WTC11 (cell line): Measurements from ENCODE around the gene SCGB1D2. TPM values are rescaled to one million over a fixed set of nuclear protein-coding genes. Genes with fewer than 3 reads are reported as not detected.

Experiments used
- ATAC-seq: fragments of 200-7000 bp; cut with Tn5 transposase; 2 replicates; pipeline ENCODE4 v1.10.0; 2021; ENCODE audit warnings: mild to moderate bottlenecking, moderate library complexity
- CTCF ChIA-PET: fragments of 300-600 bp; sonication (Branson Sonifier 250); formaldehyde crosslinking; loops from one replicate; lab custom pipeline; 2021; ENCODE audit warnings: antibody characterized with exemption; lab: Charles Lee
- POLR2A ChIA-PET: fragments of 350-600 bp; sonication (Branson Sonifier 250); formaldehyde crosslinking; loops from one replicate; lab custom pipeline; 2021; ENCODE audit warnings: antibody characterized with exemption; lab: Charles Lee
- DNase-seq: peaks from one replicate; pipeline ENCODE4 v3.0.0; 2021; ENCODE audit warnings: low spot score
- H3K27ac Mint-ChIP-seq: 2 replicates; pipeline ENCODE4 v1.8.0; 2021; ENCODE audit warnings: mixed read lengths
- H3K27me3 Mint-ChIP-seq: 2 replicates; pipeline ENCODE4 v1.8.0; 2021; ENCODE audit warnings: low read depth, mild to moderate bottlenecking, moderate library complexity, mixed read lengths
- H3K36me3 Mint-ChIP-seq: 2 replicates; pipeline ENCODE4 v1.8.0; 2021; ENCODE audit warnings: mixed read lengths
- H3K4me1 Mint-ChIP-seq: 2 replicates; pipeline ENCODE4 v1.8.0; 2022; ENCODE audit warnings: mixed read lengths
- H3K4me3 Mint-ChIP-seq: 2 replicates; pipeline ENCODE4 v1.8.0; 2021; ENCODE audit warnings: mild to moderate bottlenecking, moderate library complexity, mixed read lengths
- H3K9me3 Mint-ChIP-seq: 2 replicates; pipeline ENCODE4 v1.8.0; 2021; ENCODE audit warnings: mixed read lengths
- CBFB ChIP-seq: sonication (generic); formaldehyde crosslinking; IDR thresholded peaks from 2 replicates; pipeline ENCODE4 v1.8.1; 2022; ENCODE audit warnings: mild to moderate bottlenecking, low read depth, missing genetic modification reagents
- HMGA2 ChIP-seq: fragments of 250-450 bp; sonication (Bioruptor Pico); IDR thresholded peaks from 2 replicates; pipeline ENCODE4 v1.4.0; 2021; ENCODE audit warnings: mild to moderate bottlenecking, moderate library complexity
- SP1 ChIP-seq: sonication (generic); formaldehyde crosslinking; conservative IDR thresholded peaks from 2 replicates; pipeline ENCODE4 v1.8.1; 2022; ENCODE audit warnings: missing genetic modification reagents
- TCF7 ChIP-seq: sonication (generic); formaldehyde crosslinking; IDR thresholded peaks from 2 replicates; pipeline ENCODE4 v1.8.0; 2022; ENCODE audit warnings: mild to moderate bottlenecking, low read depth, missing genetic modification reagents, moderate library complexity
- TP53 ChIP-seq: sonication (generic); formaldehyde crosslinking; IDR thresholded peaks from 2 replicates; pipeline ENCODE4 v1.8.1; 2023; ENCODE audit warnings: mild to moderate bottlenecking, missing genetic modification reagents
- ZNF138 ChIP-seq: sonication (generic); formaldehyde crosslinking; conservative IDR thresholded peaks from 2 replicates; pipeline ENCODE4 v1.8.1; 2022; ENCODE audit warnings: mild to moderate bottlenecking, moderate library complexity, missing genetic modification reagents
- ZNF263 ChIP-seq: sonication (generic); formaldehyde crosslinking; IDR thresholded peaks from 2 replicates; pipeline ENCODE4 v1.8.1; 2022; ENCODE audit warnings: low read depth, mild to moderate bottlenecking, moderate library complexity, missing genetic modification reagents
- ZNF396 ChIP-seq: fragments of 250-450 bp; sonication (Bioruptor Pico); IDR thresholded peaks from 2 replicates; pipeline ENCODE4 v1.8.0; 2021; ENCODE audit warnings: mild to moderate bottlenecking, moderate library complexity, borderline replicate concordance
- ZNF416 ChIP-seq: fragments of 250-450 bp; sonication (Bioruptor Pico); IDR thresholded peaks from 2 replicates; pipeline ENCODE4 v1.9.0; 2021; ENCODE audit warnings: mild to moderate bottlenecking, inconsistent platforms
- total RNA-seq: library from RNA; stranded (reverse); gene quantifications from 3 replicates; pipeline ENCODE4 v1.2.3, GENCODE V29; 2021
- TF ChIP-seq, protein P1 (sequence below): sonication (generic); formaldehyde crosslinking; IDR thresholded peaks from 2 replicates; pipeline ENCODE4 v1.8.0; 2023; ENCODE audit warnings: missing genetic modification reagents
- TF ChIP-seq, protein P2 (sequence below): sonication (generic); formaldehyde crosslinking; conservative IDR thresholded peaks from 2 replicates; pipeline ENCODE4 v1.8.1; 2023; ENCODE audit warnings: mild to moderate bottlenecking, low read depth, missing genetic modification reagents, moderate library complexity
- TF ChIP-seq, protein P3 (sequence below): fragments of 250-450 bp; sonication (Bioruptor Pico); IDR thresholded peaks from 2 replicates; pipeline ENCODE4 v1.8.0; 2021; ENCODE audit warnings: mild to moderate bottlenecking
- TF ChIP-seq, protein P4 (sequence below): fragments of 250-450 bp; sonication (Bioruptor Pico); IDR thresholded peaks from 2 replicates; pipeline ENCODE4 v1.9.0; 2021; ENCODE audit warnings: moderate library complexity, mild to moderate bottlenecking, inconsistent platforms, borderline replicate concordance
- TF ChIP-seq, protein P5 (sequence below): sonication (generic); formaldehyde crosslinking; IDR thresholded peaks from 2 replicates; pipeline ENCODE4 v1.8.0; 2022; ENCODE audit warnings: mild to moderate bottlenecking, missing genetic modification reagents
- TF ChIP-seq, protein P6 (sequence below): sonication (generic); formaldehyde crosslinking; IDR thresholded peaks from 2 replicates; pipeline ENCODE4 v1.8.0; 2022; ENCODE audit warnings: missing genetic modification reagents
- TF ChIP-seq, protein P7 (sequence below): sonication (generic); formaldehyde crosslinking; IDR thresholded peaks from 2 replicates; pipeline ENCODE4 v1.8.1; 2023; ENCODE audit warnings: mild to moderate bottlenecking, missing genetic modification reagents, borderline replicate concordance
- TF ChIP-seq, protein P8 (sequence below): fragments of 200-600 bp; IDR thresholded peaks from 2 replicates; pipeline ENCODE4 v1.8.0; 2022; ENCODE audit warnings: antibody characterized with exemption

SCGB1D2 gene
- total RNA-seq, 1 experiment from 2014 or later, result not detected

DNA sequence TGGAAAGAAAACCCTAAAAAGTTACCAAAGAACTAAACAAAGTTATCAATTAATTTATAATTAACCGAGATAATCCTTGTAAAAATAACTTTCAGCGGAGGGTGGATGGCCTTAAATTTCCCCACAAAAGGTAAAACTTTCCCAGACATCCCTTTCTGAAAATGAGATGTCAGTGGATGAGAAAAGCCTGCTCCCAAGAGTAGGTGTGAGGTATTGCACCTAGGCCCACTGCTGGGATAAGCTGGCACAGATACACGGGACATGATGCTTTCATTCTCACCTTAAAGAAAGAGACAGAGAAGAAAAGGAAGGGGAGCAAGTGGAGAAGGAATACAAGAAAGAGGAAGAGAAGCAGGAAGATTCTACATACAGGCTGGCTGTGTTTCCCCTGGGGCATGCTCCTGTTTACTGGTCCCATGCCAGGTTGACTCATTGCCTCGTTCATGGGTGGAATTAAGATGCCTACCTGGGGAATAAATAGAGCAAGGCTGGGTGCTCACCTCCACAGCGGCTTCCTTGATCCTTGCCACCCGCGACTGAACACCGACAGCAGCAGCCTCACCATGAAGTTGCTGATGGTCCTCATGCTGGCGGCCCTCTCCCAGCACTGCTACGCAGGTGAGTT lies 27.7 kb downstream of the SCGB1D2 start, which contains the start of gene SCGB2A2:
TSS of gene SCGB2A2 (plus strand) at position 505 of the 625 bp plus-strand sequence. CDS start at position 564, 59 bp downstream.
- no peaks in the 10 kb centered on the region for H3K27me3 Mint-ChIP-seq
- ATAC-seq, result peak; percentile 71; the same call in 1 of the 2 replicates

DNA sequence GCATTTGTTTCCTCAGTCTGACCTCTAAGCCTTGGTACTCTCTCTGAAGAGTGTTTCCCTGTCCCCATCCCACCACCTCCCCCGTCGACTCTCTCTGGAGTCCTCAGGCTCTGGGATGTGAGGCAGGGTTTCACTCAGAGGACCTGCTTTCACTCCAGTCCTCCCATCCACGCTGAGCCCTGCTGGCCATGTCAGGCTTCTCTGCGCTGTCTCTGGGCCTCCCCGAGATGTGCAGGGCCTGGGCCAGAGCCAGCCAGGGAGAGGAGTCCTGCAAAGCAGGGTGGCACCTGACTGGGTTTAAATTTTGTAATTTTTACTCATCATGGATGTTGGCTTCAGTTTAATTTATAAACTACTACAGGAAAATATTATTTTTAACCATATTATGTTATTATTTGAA lies 31.2 kb downstream of the SCGB1D2 start:
- H3K4me1 Mint-ChIP-seq, result no peaks in the 10 kb centered on the region
- TF ChIP-seq, protein P1, sequence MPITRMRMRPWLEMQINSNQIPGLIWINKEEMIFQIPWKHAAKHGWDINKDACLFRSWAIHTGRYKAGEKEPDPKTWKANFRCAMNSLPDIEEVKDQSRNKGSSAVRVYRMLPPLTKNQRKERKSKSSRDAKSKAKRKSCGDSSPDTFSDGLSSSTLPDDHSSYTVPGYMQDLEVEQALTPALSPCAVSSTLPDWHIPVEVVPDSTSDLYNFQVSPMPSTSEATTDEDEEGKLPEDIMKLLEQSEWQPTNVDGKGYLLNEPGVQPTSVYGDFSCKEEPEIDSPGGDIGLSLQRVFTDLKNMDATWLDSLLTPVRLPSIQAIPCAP, result no peak
- TF ChIP-seq, protein P2, sequence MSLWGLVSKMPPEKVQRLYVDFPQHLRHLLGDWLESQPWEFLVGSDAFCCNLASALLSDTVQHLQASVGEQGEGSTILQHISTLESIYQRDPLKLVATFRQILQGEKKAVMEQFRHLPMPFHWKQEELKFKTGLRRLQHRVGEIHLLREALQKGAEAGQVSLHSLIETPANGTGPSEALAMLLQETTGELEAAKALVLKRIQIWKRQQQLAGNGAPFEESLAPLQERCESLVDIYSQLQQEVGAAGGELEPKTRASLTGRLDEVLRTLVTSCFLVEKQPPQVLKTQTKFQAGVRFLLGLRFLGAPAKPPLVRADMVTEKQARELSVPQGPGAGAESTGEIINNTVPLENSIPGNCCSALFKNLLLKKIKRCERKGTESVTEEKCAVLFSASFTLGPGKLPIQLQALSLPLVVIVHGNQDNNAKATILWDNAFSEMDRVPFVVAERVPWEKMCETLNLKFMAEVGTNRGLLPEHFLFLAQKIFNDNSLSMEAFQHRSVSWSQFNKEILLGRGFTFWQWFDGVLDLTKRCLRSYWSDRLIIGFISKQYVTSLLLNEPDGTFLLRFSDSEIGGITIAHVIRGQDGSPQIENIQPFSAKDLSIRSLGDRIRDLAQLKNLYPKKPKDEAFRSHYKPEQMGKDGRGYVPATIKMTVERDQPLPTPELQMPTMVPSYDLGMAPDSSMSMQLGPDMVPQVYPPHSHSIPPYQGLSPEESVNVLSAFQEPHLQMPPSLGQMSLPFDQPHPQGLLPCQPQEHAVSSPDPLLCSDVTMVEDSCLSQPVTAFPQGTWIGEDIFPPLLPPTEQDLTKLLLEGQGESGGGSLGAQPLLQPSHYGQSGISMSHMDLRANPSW (CRISPR knock-in tag), result no peak
- TF ChIP-seq ZNF138, result no peak
- no peak for TF ChIP-seq SP1 (CRISPR knock-in tag)
- no peak for TF ChIP-seq TP53 (CRISPR knock-in tag)
- TF ChIP-seq, protein P3, sequence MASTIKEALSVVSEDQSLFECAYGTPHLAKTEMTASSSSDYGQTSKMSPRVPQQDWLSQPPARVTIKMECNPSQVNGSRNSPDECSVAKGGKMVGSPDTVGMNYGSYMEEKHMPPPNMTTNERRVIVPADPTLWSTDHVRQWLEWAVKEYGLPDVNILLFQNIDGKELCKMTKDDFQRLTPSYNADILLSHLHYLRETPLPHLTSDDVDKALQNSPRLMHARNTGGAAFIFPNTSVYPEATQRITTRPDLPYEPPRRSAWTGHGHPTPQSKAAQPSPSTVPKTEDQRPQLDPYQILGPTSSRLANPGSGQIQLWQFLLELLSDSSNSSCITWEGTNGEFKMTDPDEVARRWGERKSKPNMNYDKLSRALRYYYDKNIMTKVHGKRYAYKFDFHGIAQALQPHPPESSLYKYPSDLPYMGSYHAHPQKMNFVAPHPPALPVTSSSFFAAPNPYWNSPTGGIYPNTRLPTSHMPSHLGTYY (CRISPR knock-in tag), result no peak
- no peak for TF ChIP-seq ZNF396 (CRISPR knock-in tag)
- TF ChIP-seq, protein P4, sequence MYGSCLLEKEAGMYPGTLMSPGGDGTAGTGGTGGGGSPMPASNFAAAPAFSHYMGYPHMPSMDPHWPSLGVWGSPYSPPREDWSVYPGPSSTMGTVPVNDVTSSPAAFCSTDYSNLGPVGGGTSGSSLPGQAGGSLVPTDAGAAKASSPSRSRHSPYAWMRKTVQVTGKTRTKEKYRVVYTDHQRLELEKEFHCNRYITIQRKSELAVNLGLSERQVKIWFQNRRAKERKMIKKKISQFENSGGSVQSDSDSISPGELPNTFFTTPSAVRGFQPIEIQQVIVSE (CRISPR knock-in tag), result no peak
- TF ChIP-seq, protein P5, sequence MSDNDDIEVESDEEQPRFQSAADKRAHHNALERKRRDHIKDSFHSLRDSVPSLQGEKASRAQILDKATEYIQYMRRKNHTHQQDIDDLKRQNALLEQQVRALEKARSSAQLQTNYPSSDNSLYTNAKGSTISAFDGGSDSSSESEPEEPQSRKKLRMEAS, result no peak
- no peak for TF ChIP-seq ZNF416 (CRISPR knock-in tag)
- TF ChIP-seq, protein P6, sequence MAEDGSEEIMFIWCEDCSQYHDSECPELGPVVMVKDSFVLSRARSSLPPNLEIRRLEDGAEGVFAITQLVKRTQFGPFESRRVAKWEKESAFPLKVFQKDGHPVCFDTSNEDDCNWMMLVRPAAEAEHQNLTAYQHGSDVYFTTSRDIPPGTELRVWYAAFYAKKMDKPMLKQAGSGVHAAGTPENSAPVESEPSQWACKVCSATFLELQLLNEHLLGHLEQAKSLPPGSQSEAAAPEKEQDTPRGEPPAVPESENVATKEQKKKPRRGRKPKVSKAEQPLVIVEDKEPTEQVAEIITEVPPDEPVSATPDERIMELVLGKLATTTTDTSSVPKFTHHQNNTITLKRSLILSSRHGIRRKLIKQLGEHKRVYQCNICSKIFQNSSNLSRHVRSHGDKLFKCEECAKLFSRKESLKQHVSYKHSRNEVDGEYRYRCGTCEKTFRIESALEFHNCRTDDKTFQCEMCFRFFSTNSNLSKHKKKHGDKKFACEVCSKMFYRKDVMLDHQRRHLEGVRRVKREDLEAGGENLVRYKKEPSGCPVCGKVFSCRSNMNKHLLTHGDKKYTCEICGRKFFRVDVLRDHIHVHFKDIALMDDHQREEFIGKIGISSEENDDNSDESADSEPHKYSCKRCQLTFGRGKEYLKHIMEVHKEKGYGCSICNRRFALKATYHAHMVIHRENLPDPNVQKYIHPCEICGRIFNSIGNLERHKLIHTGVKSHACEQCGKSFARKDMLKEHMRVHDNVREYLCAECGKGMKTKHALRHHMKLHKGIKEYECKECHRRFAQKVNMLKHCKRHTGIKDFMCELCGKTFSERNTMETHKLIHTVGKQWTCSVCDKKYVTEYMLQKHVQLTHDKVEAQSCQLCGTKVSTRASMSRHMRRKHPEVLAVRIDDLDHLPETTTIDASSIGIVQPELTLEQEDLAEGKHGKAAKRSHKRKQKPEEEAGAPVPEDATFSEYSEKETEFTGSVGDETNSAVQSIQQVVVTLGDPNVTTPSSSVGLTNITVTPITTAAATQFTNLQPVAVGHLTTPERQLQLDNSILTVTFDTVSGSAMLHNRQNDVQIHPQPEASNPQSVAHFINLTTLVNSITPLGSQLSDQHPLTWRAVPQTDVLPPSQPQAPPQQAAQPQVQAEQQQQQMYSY (CRISPR knock-in tag), result no peak
- TF ChIP-seq TCF7, result no peak
- TF ChIP-seq, protein P7, sequence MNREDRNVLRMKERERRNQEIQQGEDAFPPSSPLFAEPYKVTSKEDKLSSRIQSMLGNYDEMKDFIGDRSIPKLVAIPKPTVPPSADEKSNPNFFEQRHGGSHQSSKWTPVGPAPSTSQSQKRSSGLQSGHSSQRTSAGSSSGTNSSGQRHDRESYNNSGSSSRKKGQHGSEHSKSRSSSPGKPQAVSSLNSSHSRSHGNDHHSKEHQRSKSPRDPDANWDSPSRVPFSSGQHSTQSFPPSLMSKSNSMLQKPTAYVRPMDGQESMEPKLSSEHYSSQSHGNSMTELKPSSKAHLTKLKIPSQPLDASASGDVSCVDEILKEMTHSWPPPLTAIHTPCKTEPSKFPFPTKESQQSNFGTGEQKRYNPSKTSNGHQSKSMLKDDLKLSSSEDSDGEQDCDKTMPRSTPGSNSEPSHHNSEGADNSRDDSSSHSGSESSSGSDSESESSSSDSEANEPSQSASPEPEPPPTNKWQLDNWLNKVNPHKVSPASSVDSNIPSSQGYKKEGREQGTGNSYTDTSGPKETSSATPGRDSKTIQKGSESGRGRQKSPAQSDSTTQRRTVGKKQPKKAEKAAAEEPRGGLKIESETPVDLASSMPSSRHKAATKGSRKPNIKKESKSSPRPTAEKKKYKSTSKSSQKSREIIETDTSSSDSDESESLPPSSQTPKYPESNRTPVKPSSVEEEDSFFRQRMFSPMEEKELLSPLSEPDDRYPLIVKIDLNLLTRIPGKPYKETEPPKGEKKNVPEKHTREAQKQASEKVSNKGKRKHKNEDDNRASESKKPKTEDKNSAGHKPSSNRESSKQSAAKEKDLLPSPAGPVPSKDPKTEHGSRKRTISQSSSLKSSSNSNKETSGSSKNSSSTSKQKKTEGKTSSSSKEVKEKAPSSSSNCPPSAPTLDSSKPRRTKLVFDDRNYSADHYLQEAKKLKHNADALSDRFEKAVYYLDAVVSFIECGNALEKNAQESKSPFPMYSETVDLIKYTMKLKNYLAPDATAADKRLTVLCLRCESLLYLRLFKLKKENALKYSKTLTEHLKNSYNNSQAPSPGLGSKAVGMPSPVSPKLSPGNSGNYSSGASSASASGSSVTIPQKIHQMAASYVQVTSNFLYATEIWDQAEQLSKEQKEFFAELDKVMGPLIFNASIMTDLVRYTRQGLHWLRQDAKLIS (CRISPR knock-in tag), result no peak

More for the DNA sequence above, 27.7 kb downstream of the SCGB1D2 start, which contains the start of gene SCGB2A2:
- no peak for TF ChIP-seq ZNF263 (CRISPR knock-in tag)
- TF ChIP-seq HMGA2 (CRISPR knock-in tag), result no peak
- TF ChIP-seq CBFB (CRISPR knock-in tag), result no peak
- TF ChIP-seq, protein P8, sequence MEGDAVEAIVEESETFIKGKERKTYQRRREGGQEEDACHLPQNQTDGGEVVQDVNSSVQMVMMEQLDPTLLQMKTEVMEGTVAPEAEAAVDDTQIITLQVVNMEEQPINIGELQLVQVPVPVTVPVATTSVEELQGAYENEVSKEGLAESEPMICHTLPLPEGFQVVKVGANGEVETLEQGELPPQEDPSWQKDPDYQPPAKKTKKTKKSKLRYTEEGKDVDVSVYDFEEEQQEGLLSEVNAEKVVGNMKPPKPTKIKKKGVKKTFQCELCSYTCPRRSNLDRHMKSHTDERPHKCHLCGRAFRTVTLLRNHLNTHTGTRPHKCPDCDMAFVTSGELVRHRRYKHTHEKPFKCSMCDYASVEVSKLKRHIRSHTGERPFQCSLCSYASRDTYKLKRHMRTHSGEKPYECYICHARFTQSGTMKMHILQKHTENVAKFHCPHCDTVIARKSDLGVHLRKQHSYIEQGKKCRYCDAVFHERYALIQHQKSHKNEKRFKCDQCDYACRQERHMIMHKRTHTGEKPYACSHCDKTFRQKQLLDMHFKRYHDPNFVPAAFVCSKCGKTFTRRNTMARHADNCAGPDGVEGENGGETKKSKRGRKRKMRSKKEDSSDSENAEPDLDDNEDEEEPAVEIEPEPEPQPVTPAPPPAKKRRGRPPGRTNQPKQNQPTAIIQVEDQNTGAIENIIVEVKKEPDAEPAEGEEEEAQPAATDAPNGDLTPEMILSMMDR, result peak; percentile 22; the same call in 1 of the 2 replicates
- Mint-ChIP-seq H3K4me1 (peaks cover 7% of the 10 kb centered on the region; the same call in 1 of the 2 replicates), H3K36me3 (no peaks in the 10 kb centered on the region), H3K27ac (no peak within 1 kb of the TSS), H3K9me3 (0 out of 2 replicates have a peak, but pooled peaks cover under 1% of the 10 kb centered on the region), H3K4me3 (no peak within 1 kb of the TSS)
- ChIA-PET POLR2A (no interaction called here), CTCF (interaction anchor here (0.5 to 0.8 kb wide), 3 partner anchors 10 to 61 kb away, joined by 3 read pairs; no protein-coding TSS in a partner anchor)
- DNase-seq, result no peak

More for the DNA sequence above, 31.2 kb downstream of the SCGB1D2 start:
- no peak overlapping the region for H3K4me3 Mint-ChIP-seq
- H3K9me3 Mint-ChIP-seq, result peaks cover 20% of the 10 kb centered on the region
- H3K36me3 Mint-ChIP-seq, result peaks cover 6% of the 10 kb centered on the region; the same call in 1 of the 2 replicates
- ATAC-seq (peak; percentile 41; the same call in 1 of the 2 replicates), DNase-seq (no peak)
- H3K27me3 Mint-ChIP-seq, result peaks cover 2% of the 10 kb centered on the region; the same call in 1 of the 2 replicates
- ChIA-PET POLR2A (no interaction called here), CTCF (no interaction called here)
- no peak overlapping the region for H3K27ac Mint-ChIP-seq
